ENCODE data around the gene ADGRL3.

- TF ChIP-seq CTCF (IDR thresholded peaks at IDR 0.05) (no peak), POLR2A (IDR thresholded peaks at IDR 0.05) (no peak), POLR2AphosphoS5 (IDR thresholded peaks at IDR 0.05) (no peak), EP300 (IDR thresholded peaks at IDR 0.05) (no peak)
Measured at GRCh38 chr4:61231421-61231820, 31.3 kb downstream of the ADGRL3 start.
